Measurements from ENCODE around the gene PHC2. TPM values are rescaled to one million over a fixed set of nuclear protein-coding genes. Genes with fewer than 3 reads are reported as not detected.

Gene PHC2
- polyA plus RNA-seq, 1 donor (not counting 4 experiments of a cell fraction or from before 2014, with no cell fraction given) = 51.7 TPM

GRCh38 chr1:33441088-33441745, 10.3 kb upstream of the PHC2 start:
- no peak for FAIRE-seq
- Histone ChIP-seq H3K4me2 (ENCODE audit: control insufficient read depth, extremely low read depth, insufficient read depth, low read depth, low read length) (peak overlapping the region; percentile 39), H3K9me3 (ENCODE audit: control insufficient read depth, low read depth, low read length) (no peaks in the 10 kb centered on the region), H3K36me3 (ENCODE audit: control insufficient read depth in 2 of 2, extremely low read depth in 1 of 2, insufficient read depth in 2 of 2, low read length in 2 of 2) (no peaks in the 10 kb centered on the region), H3K4me3 (ENCODE audit: control insufficient read depth in 2 of 3, extremely low read depth in 1 of 3, insufficient read depth in 2 of 3, low read depth in 1 of 3, low read length in 3 of 3) (no peak overlapping the region), H3K27ac (ENCODE audit: control insufficient read depth, insufficient read depth, low read length) (peak overlapping the region; percentile 70), H2AFZ (ENCODE audit: control insufficient read depth, low read length) (no peak overlapping the region), H3K9me1 (ENCODE audit: control insufficient read depth, extremely low read depth, insufficient read depth, low read length) (no peaks in the 10 kb centered on the region), H3K4me1 (ENCODE audit: control insufficient read depth, extremely low read depth, insufficient read depth, low read length) (peaks cover 51% of the 10 kb centered on the region), H3K27me3 (ENCODE audit: control insufficient read depth, extremely low read depth, insufficient read depth, low read length) (no peaks in the 10 kb centered on the region), H3K79me2 (ENCODE audit: control insufficient read depth, insufficient read depth, low read length) (no peaks in the 10 kb centered on the region), H3K9ac (ENCODE audit: control insufficient read depth, extremely low read depth, insufficient read depth, low read length) (no peak overlapping the region), H4K20me1 (ENCODE audit: control insufficient read depth, extremely low read depth, insufficient read depth, low read length) (no peaks in the 10 kb centered on the region)
- TF ChIP-seq CTCF (optimal IDR thresholded peaks at IDR 0.05 in 1 of 3, IDR thresholded peaks at IDR 0.05 in 1 of 3, conservative IDR thresholded peaks at IDR 0.05 in 1 of 3; ENCODE audit: extremely low read depth in 1 of 3, insufficient read depth in 2 of 3, low read length in 3 of 3) (no peak), EZH2 (IDR thresholded peaks at IDR 0.05; ENCODE audit: low read length) (no peak)
- dilution Hi-C loops (cut with MboI; ENCODE audit: extremely low pct_ligation_motif_present, low sequenced_read_pairs) = no loop called here
- no peak for DNase-seq (ENCODE audit: low read depth, low spot score)

- H4K20me1 ChIP-seq (ENCODE audit: control insufficient read depth, extremely low read depth, insufficient read depth, low read length) = no peaks in the 10 kb centered on the region
- no peaks in the 10 kb centered on the region for H3K36me3 ChIP-seq (ENCODE audit: control insufficient read depth in 2 of 2, extremely low read depth in 1 of 2, insufficient read depth in 2 of 2, low read length in 2 of 2)
- no peak overlapping the region for H3K4me3 ChIP-seq (ENCODE audit: control insufficient read depth in 2 of 3, extremely low read depth in 1 of 3, insufficient read depth in 2 of 3, low read depth in 1 of 3, low read length in 3 of 3)
- no peaks in the 10 kb centered on the region for H3K9me3 ChIP-seq (ENCODE audit: control insufficient read depth, low read depth, low read length)
- peak overlapping the region; percentile 70 for H3K27ac ChIP-seq (ENCODE audit: control insufficient read depth, insufficient read depth, low read length)
- no peak for DNase-seq (ENCODE audit: low read depth, low spot score)
- no peak overlapping the region for H3K9ac ChIP-seq (ENCODE audit: control insufficient read depth, extremely low read depth, insufficient read depth, low read length)
- no peaks in the 10 kb centered on the region for H3K79me2 ChIP-seq (ENCODE audit: control insufficient read depth, insufficient read depth, low read length)
- dilution Hi-C loops (cut with MboI; ENCODE audit: extremely low pct_ligation_motif_present, low sequenced_read_pairs) = no loop called here
- FAIRE-seq = no peak
- H3K9me1 ChIP-seq (ENCODE audit: control insufficient read depth, extremely low read depth, insufficient read depth, low read length) = no peaks in the 10 kb centered on the region
- TF ChIP-seq CTCF (optimal IDR thresholded peaks at IDR 0.05 in 1 of 3, IDR thresholded peaks at IDR 0.05 in 1 of 3, conservative IDR thresholded peaks at IDR 0.05 in 1 of 3; ENCODE audit: extremely low read depth in 1 of 3, insufficient read depth in 2 of 3, low read length in 3 of 3) (no peak), EZH2 (IDR thresholded peaks at IDR 0.05; ENCODE audit: low read length) (no peak)
- H3K27me3 ChIP-seq (ENCODE audit: control insufficient read depth, extremely low read depth, insufficient read depth, low read length) = no peaks in the 10 kb centered on the region
- H3K4me1 ChIP-seq (ENCODE audit: control insufficient read depth, extremely low read depth, insufficient read depth, low read length) = peaks cover 58% of the 10 kb centered on the region
- H3K4me2 ChIP-seq (ENCODE audit: control insufficient read depth, extremely low read depth, insufficient read depth, low read depth, low read length) = peak overlapping the region; percentile 39
- H2AFZ ChIP-seq (ENCODE audit: control insufficient read depth, low read length) = no peak overlapping the region
These were observed 8.8 kb upstream of the PHC2 start for GRCh38 chr1:33439662-33440061.
